PC-9 (cell line): ENCODE measurements around the gene MORC4. TPM values are rescaled to one million over a fixed set of nuclear protein-coding genes. Genes with fewer than 3 reads are reported as not detected.

Experiments
- BruUV-seq: library from RNA; stranded (reverse); fragments of 400-500 nt; replicated peaks from 2 replicates; lab custom pipeline; 2021; lab: Mats Ljungman, UMichigan
- CTCF ChIA-PET: fragments of 300-600 bp; sonication (Branson Sonifier 250); formaldehyde crosslinking; loops from one replicate; lab custom pipeline; 2022; ENCODE audit warnings: antibody characterized with exemption; lab: Charles Lee
- POLR2A ChIA-PET: fragments of 300-600 bp; sonication (Branson Sonifier 250); formaldehyde crosslinking; loops from one replicate; lab custom pipeline; 2022; ENCODE audit warnings: antibody characterized with exemption; ENCODE audit not compliant: unreplicated experiment; lab: Charles Lee
- DNase-seq, 2 experiments: peaks; one replicate each; pipeline versions ENCODE4 v3.0.0 to v3.0.0-alpha.2; 2015 to 2022; ENCODE audit warnings: mixed read lengths in 1 of 2
- H2AFZ ChIP-seq: fragments of 200-600 bp; sonication (generic); 2 replicates; pipeline ENCODE4 v1.8.1; 2017; ENCODE audit warnings: antibody characterized with exemption
- H3F3A ChIP-seq: fragments of 200-600 bp; sonication (generic); 2 replicates; pipeline ENCODE4 v1.8.1; 2017; ENCODE audit warnings: antibody characterized with exemption, mild to moderate bottlenecking, low read depth; ENCODE audit not compliant: insufficient read depth
- H3K27ac ChIP-seq: fragments of 200-600 bp; sonication (generic); 2 replicates; pipeline ENCODE4 v1.6.1; 2016; ENCODE audit warnings: mixed run types
- H3K27me3 ChIP-seq: fragments of 200-600 bp; sonication (generic); 2 replicates; pipeline ENCODE4 v1.6.1; 2016; ENCODE audit warnings: low read depth, mixed run types; ENCODE audit not compliant: insufficient read depth
- H3K36me3 ChIP-seq: fragments of 200-600 bp; sonication (generic); 2 replicates; pipeline ENCODE4 v1.6.1; 2016; ENCODE audit warnings: low read depth, mixed run types
- H3K4me1 ChIP-seq: fragments of 200-600 bp; sonication (generic); replicated peaks from 2 replicates; pipeline ENCODE4 v1.6.1; 2016; ENCODE audit warnings: mixed run types; ENCODE audit not compliant: insufficient read depth
- H3K4me2 ChIP-seq: fragments of 200-600 bp; sonication (generic); 2 replicates; pipeline ENCODE4 v1.6.1; 2017; ENCODE audit warnings: mixed run types
- H3K4me3 ChIP-seq: fragments of 200-600 bp; sonication (generic); 2 replicates; pipeline ENCODE4 v1.6.1; 2016; ENCODE audit warnings: mixed run types
- H3K79me2 ChIP-seq: fragments of 200-600 bp; sonication (generic); 2 replicates; pipeline ENCODE4 v1.6.1; 2017; ENCODE audit warnings: low read depth, mixed run types
- H3K9me2 ChIP-seq: fragments of 200-600 bp; sonication (generic); 2 replicates; pipeline ENCODE4 v1.8.1; 2017; ENCODE audit warnings: mild to moderate bottlenecking; ENCODE audit not compliant: insufficient read depth
- H3K9me3 ChIP-seq: fragments of 200-600 bp; sonication (generic); 2 replicates; pipeline ENCODE4 v1.8.1; 2016; ENCODE audit warnings: low read depth; ENCODE audit not compliant: insufficient read depth
- H4K20me1 ChIP-seq: fragments of 200-600 bp; sonication (generic); 2 replicates; pipeline ENCODE4 v1.8.1; 2017; ENCODE audit not compliant: insufficient read depth
- EZH2 ChIP-seq: fragments of 200-600 bp; sonication (generic); IDR thresholded peaks from 2 replicates; pipeline ENCODE4 v1.8.0; 2017; ENCODE audit warnings: antibody characterized with exemption, low read depth
- intact Hi-C: fragments of 100-400 bp; cut with micrococcal nuclease; formaldehyde crosslinking; loops from one replicate; pipeline ENCODE4 v1.10.0; 2022; ENCODE audit not compliant: unreplicated experiment
- total RNA-seq: library from RNA; stranded (reverse); gene quantifications from 2 replicates; pipeline ENCODE4 v1.2.3, GENCODE V29; 2021
- TF ChIP-seq, protein P1 (sequence below): fragments of 200-600 bp; sonication (generic); conservative IDR thresholded peaks from 2 replicates; pipeline ENCODE4 v1.6.1; 2017; ENCODE audit warnings: mixed run types, antibody characterized with exemption, mild to moderate bottlenecking, moderate library complexity

Gene MORC4
- total RNA-seq, 1 experiment from 2014 or later, result 11.1 TPM

GRCh38 chrX:106952538-106952937 is 47.5 kb downstream of the MORC4 start:
- Histone ChIP-seq H3K4me3 (no peak overlapping the region), H3F3A (no peaks in the 10 kb centered on the region), H3K27me3 (no peaks in the 10 kb centered on the region), H3K4me1 (peaks cover 23% of the 10 kb centered on the region), H3K9me2 (no peaks in the 10 kb centered on the region), H2AFZ (no peak overlapping the region), H3K36me3 (no peaks in the 10 kb centered on the region), H3K4me2 (no peak overlapping the region), H4K20me1 (no peaks in the 10 kb centered on the region), H3K79me2 (no peaks in the 10 kb centered on the region), H3K27ac (no peak overlapping the region), H3K9me3 (no peaks in the 10 kb centered on the region)
- DNase-seq, result no peak
- TF ChIP-seq, protein P1, sequence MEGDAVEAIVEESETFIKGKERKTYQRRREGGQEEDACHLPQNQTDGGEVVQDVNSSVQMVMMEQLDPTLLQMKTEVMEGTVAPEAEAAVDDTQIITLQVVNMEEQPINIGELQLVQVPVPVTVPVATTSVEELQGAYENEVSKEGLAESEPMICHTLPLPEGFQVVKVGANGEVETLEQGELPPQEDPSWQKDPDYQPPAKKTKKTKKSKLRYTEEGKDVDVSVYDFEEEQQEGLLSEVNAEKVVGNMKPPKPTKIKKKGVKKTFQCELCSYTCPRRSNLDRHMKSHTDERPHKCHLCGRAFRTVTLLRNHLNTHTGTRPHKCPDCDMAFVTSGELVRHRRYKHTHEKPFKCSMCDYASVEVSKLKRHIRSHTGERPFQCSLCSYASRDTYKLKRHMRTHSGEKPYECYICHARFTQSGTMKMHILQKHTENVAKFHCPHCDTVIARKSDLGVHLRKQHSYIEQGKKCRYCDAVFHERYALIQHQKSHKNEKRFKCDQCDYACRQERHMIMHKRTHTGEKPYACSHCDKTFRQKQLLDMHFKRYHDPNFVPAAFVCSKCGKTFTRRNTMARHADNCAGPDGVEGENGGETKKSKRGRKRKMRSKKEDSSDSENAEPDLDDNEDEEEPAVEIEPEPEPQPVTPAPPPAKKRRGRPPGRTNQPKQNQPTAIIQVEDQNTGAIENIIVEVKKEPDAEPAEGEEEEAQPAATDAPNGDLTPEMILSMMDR, result no peak
- TF ChIP-seq EZH2, result no peak
- no TSS peak for BruUV-seq
- ChIA-PET POLR2A (no interaction called here), CTCF (no interaction called here)
- intact Hi-C loops, result no loop called here

GRCh38 chrX:106952089-106952488 is 47.9 kb downstream of the MORC4 start:
- no peaks in the 10 kb centered on the region for H3K79me2 ChIP-seq
- POLR2A ChIA-PET, result no interaction called here
- peaks cover 23% of the 10 kb centered on the region for H3K4me1 ChIP-seq
- intact Hi-C loops, result no loop called here
- no peaks in the 10 kb centered on the region for H3K36me3 ChIP-seq
- H4K20me1 ChIP-seq, result no peaks in the 10 kb centered on the region
- TF ChIP-seq, protein P1, result no peak
- no TSS peak for BruUV-seq
- CTCF ChIA-PET, result no interaction called here
- no peak overlapping the region for H2AFZ ChIP-seq
- no peaks in the 10 kb centered on the region for H3K27me3 ChIP-seq
- H3K9me2 ChIP-seq, result no peaks in the 10 kb centered on the region
- no peak overlapping the region for H3K4me2 ChIP-seq
- no peaks in the 10 kb centered on the region for H3K9me3 ChIP-seq
- no peak overlapping the region for H3K27ac ChIP-seq
- DNase-seq, result no peak
- H3F3A ChIP-seq, result no peaks in the 10 kb centered on the region
- H3K4me3 ChIP-seq, result no peak overlapping the region

DNA sequence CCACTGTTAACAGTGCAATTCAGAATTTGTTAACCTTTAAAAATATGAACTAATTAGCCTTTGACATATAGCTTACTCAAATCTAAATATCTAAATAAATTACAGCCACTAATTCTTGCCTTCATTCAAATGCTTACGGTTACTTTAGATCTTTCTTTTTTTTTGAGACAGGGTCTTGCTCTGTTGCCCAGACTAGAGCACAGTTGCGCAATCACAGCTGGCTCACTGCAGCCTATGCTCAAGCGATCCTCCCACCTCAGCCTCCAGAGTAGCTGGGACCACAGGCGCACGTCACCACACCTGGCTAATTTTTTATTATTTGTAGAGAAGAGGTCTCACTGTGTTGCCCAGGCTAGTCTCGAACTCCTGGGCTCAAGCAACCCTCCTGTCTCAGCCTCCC is 48.8 kb downstream of the MORC4 start:
- POLR2A ChIA-PET, result no interaction called here

More for the DNA sequence above, 48.8 kb downstream of the MORC4 start:
- Histone ChIP-seq H3K4me3 (no peak overlapping the region), H3K79me2 (no peaks in the 10 kb centered on the region), H2AFZ (no peak overlapping the region), H3K9me3 (no peaks in the 10 kb centered on the region), H3F3A (no peaks in the 10 kb centered on the region), H3K4me1 (peaks cover 23% of the 10 kb centered on the region), H3K27me3 (no peaks in the 10 kb centered on the region), H4K20me1 (no peaks in the 10 kb centered on the region), H3K36me3 (no peaks in the 10 kb centered on the region), H3K9me2 (no peaks in the 10 kb centered on the region), H3K4me2 (no peak overlapping the region), H3K27ac (no peak overlapping the region)
- intact Hi-C loops, result no loop called here
- DNase-seq, result no peak
- TF ChIP-seq, protein P1, result no peak
- no peak for TF ChIP-seq EZH2
- no TSS peak for BruUV-seq
- CTCF ChIA-PET, result no interaction called here
